BLaER1 treated with 17β-estradiol and CSF1 and Interleukin-3, amounts not matched to agents 10 nM and 100 nM (cell line): Measurements from ENCODE around the gene OR52W1.

Experiments
- H3K27ac ChIP-seq, 11 experiments: shearing (Covaris generic); formaldehyde crosslinking; 2 replicates each; pipeline ENCODE4 v1.8.1; 2022
- H3K27me3 ChIP-seq, 11 experiments: shearing (Covaris generic); formaldehyde crosslinking; 2 replicates each; pipeline ENCODE4 v1.8.1; 2022
- H3K36me3 ChIP-seq, 11 experiments: shearing (Covaris generic); formaldehyde crosslinking; 2 replicates each; pipeline ENCODE4 v1.8.1; 2022
- H3K4me1 ChIP-seq, 10 experiments: shearing (Covaris generic); formaldehyde crosslinking; 2 replicates each; pipeline ENCODE4 v1.8.1; 2022
- H3K4me2 ChIP-seq, 11 experiments: shearing (Covaris generic); formaldehyde crosslinking; 2 replicates each; pipeline ENCODE4 v1.8.1; 2022
- H3K4me3 ChIP-seq, 10 experiments: shearing (Covaris generic); formaldehyde crosslinking; 2 replicates each; pipeline ENCODE4 v1.8.1; 2022
- H3K9ac ChIP-seq, 11 experiments: shearing (Covaris generic); formaldehyde crosslinking; 2 replicates each; pipeline ENCODE4 v1.8.1; 2022
- H3K9me3 ChIP-seq, 11 experiments: shearing (Covaris generic); formaldehyde crosslinking; replicated peaks in 1 of 11; 2 replicates each; pipeline ENCODE4 v1.8.1; 2022
- H4K20me1 ChIP-seq, 11 experiments: shearing (Covaris generic); formaldehyde crosslinking; 2 replicates each; pipeline ENCODE4 v1.8.1; 2022
- Cebpa-rat ChIP-seq, 11 experiments: shearing (Covaris generic); IDR thresholded peaks; 2 replicates each; pipeline ENCODE4 v1.8.1; 2022

OR52W1 gene

GRCh38 chr11:6209801-6210200 is 10.8 kb downstream of the OR52W1 start:
- Histone ChIP-seq H3K4me1 (peaks cover 0 to 36% (median 11%) of the 10 kb centered on the region in 10 experiments; a peak in 12 of 20 replicates), H4K20me1 (no peaks in the 10 kb centered on the region; a peak in 1 of 22 replicates), H3K27me3 (no peaks in the 10 kb centered on the region), H3K4me3 (no peak overlapping the region), H3K9me3 (no peaks in the 10 kb centered on the region), H3K27ac (no peak overlapping the region), H3K9ac (no peak overlapping the region), H3K36me3 (peaks cover 70 to 98% (median 87%) of the 10 kb centered on the region in 11 experiments), H3K4me2 (no peak overlapping the region)
- TF ChIP-seq Cebpa-rat (IDR thresholded peaks at IDR 0.05): no peak

GRCh38 chr11:6210274-6210955 is 11.4 kb downstream of the OR52W1 start:
- H3K36me3 ChIP-seq: peaks cover 72 to 98% (median 88%) of the 10 kb centered on the region in 11 experiments

GRCh38 chr11:6214530-6214929 is 15.5 kb downstream of the OR52W1 start:
- Histone ChIP-seq H3K27ac (no peak overlapping the region), H3K4me3 (no peak overlapping the region), H3K36me3 (peaks cover 86 to 99% (median 97%) of the 10 kb centered on the region in 11 experiments), H3K9me3 (no peaks in the 10 kb centered on the region), H4K20me1 (no peaks in the 10 kb centered on the region), H3K9ac (no peak overlapping the region), H3K4me2 (peak overlapping the region in 1 of 11 experiments; percentile 12; a peak in 1 of 22 replicates), H3K27me3 (no peaks in the 10 kb centered on the region), H3K4me1 (peaks cover 3 to 42% (median 14%) of the 10 kb centered on the region in 10 experiments; a peak in 17 of 20 replicates)
- TF ChIP-seq Cebpa-rat (IDR thresholded peaks at IDR 0.05): no peak

More at GRCh38 chr11:6210274-6210955, 11.4 kb downstream of the OR52W1 start:
- H3K4me3 ChIP-seq: no peak overlapping the region
- H3K9me3 ChIP-seq: no peaks in the 10 kb centered on the region
- no peak overlapping the region for H3K4me2 ChIP-seq
- H4K20me1 ChIP-seq: no peaks in the 10 kb centered on the region; a peak in 1 of 22 replicates
- no peak overlapping the region for H3K9ac ChIP-seq
- H3K27ac ChIP-seq: no peak overlapping the region
- no peaks in the 10 kb centered on the region for H3K27me3 ChIP-seq
- TF ChIP-seq Cebpa-rat (IDR thresholded peaks at IDR 0.05): no peak
- peaks cover 0 to 33% (median 11%) of the 10 kb centered on the region in 10 experiments; a peak in 12 of 20 replicates for H3K4me1 ChIP-seq

GRCh38 chr11:6216501-6216900 is 17.5 kb downstream of the OR52W1 start:
- peaks cover 5 to 58% (median 22%) of the 10 kb centered on the region in 10 experiments; a peak in 17 of 20 replicates for H3K4me1 ChIP-seq
- no peak overlapping the region for H3K9ac ChIP-seq
- H3K36me3 ChIP-seq: peaks cover 81 to 99% (median 97%) of the 10 kb centered on the region in 11 experiments
- no peak overlapping the region for H3K4me3 ChIP-seq
- no peaks in the 10 kb centered on the region for H3K27me3 ChIP-seq
- H3K27ac ChIP-seq: no peak overlapping the region
- H3K4me2 ChIP-seq: no peak overlapping the region
- no peak for TF ChIP-seq Cebpa-rat (IDR thresholded peaks at IDR 0.05)
- H3K9me3 ChIP-seq: no peaks in the 10 kb centered on the region
- H4K20me1 ChIP-seq: no peaks in the 10 kb centered on the region

- Histone ChIP-seq H3K4me1 (peaks cover 5 to 53% (median 13%) of the 10 kb centered on the region in 10 experiments; a peak in 17 of 20 replicates), H3K9me3 (no peaks in the 10 kb centered on the region), H3K36me3 (peaks cover 87 to 99% (median 98%) of the 10 kb centered on the region in 11 experiments), H3K27ac (no peak overlapping the region), H4K20me1 (no peaks in the 10 kb centered on the region), H3K4me2 (no peak overlapping the region), H3K9ac (no peak overlapping the region), H3K27me3 (no peaks in the 10 kb centered on the region), H3K4me3 (no peak overlapping the region)
- TF ChIP-seq Cebpa-rat (IDR thresholded peaks at IDR 0.05): no peak
These were observed 18.7 kb downstream of the OR52W1 start for GRCh38 chr11:6217722-6218121.

GRCh38 chr11:6219359-6219758 is 20.3 kb downstream of the OR52W1 start:
- Histone ChIP-seq H3K36me3 (peaks cover 90 to 100% (median 98%) of the 10 kb centered on the region in 11 experiments), H4K20me1 (peaks cover 0 to 9% (median 0%) of the 10 kb centered on the region in 11 experiments; a peak in 5 of 22 replicates), H3K9ac (no peak overlapping the region), H3K27ac (peak overlapping the region in 1 of 11 experiments; percentile 23; a peak in 1 of 22 replicates), H3K4me1 (peaks cover 5 to 37% (median 12%) of the 10 kb centered on the region in 10 experiments; a peak in 17 of 20 replicates), H3K9me3 (no peaks in the 10 kb centered on the region), H3K4me2 (peak overlapping the region in 9 of 11 experiments; percentile 2 to 64 (median 49); a peak in 16 of 22 replicates), H3K4me3 (no peak overlapping the region), H3K27me3 (no peaks in the 10 kb centered on the region)
- no peak for TF ChIP-seq Cebpa-rat (IDR thresholded peaks at IDR 0.05)

- Histone ChIP-seq H3K4me1 (peaks cover 12 to 48% (median 21%) of the 10 kb centered on the region in 10 experiments; a peak in 19 of 20 replicates), H3K9me3 (no peaks in the 10 kb centered on the region), H3K4me2 (no peak overlapping the region), H3K4me3 (no peak overlapping the region), H3K36me3 (peaks cover 52 to 67% (median 63%) of the 10 kb centered on the region in 11 experiments), H4K20me1 (peaks cover 0 to 44% (median 10%) of the 10 kb centered on the region in 11 experiments; a peak in 10 of 22 replicates), H3K9ac (no peak overlapping the region), H3K27me3 (no peaks in the 10 kb centered on the region), H3K27ac (no peak overlapping the region)
- no peak for TF ChIP-seq Cebpa-rat (IDR thresholded peaks at IDR 0.05)
These were observed 24.8 kb downstream of the OR52W1 start for GRCh38 chr11:6223854-6224253.

GRCh38 chr11:6224421-6224820 is 25.4 kb downstream of the OR52W1 start:
- peaks cover 49 to 62% (median 58%) of the 10 kb centered on the region in 11 experiments for H3K36me3 ChIP-seq
- H3K27ac ChIP-seq: no peak overlapping the region
- H3K9ac ChIP-seq: no peak overlapping the region
- H3K9me3 ChIP-seq: no peaks in the 10 kb centered on the region
- H3K4me3 ChIP-seq: no peak overlapping the region
- peaks cover 9 to 43% (median 18%) of the 10 kb centered on the region in 10 experiments; a peak in 19 of 20 replicates for H3K4me1 ChIP-seq
- no peaks in the 10 kb centered on the region for H3K27me3 ChIP-seq
- no peak overlapping the region for H3K4me2 ChIP-seq
- no peak for TF ChIP-seq Cebpa-rat (IDR thresholded peaks at IDR 0.05)
- peaks cover 0 to 49% (median 10%) of the 10 kb centered on the region in 11 experiments; a peak in 10 of 22 replicates for H4K20me1 ChIP-seq

- peaks cover 7 to 43% (median 12%) of the 10 kb centered on the region in 10 experiments; a peak in 17 of 20 replicates for H3K4me1 ChIP-seq
- no peak for TF ChIP-seq Cebpa-rat (IDR thresholded peaks at IDR 0.05)
- no peak overlapping the region for H3K9ac ChIP-seq
- H3K36me3 ChIP-seq: peaks cover 44 to 60% (median 52%) of the 10 kb centered on the region in 11 experiments
- H3K4me3 ChIP-seq: no peak overlapping the region
- H3K27me3 ChIP-seq: no peaks in the 10 kb centered on the region
- H3K9me3 ChIP-seq: no peaks in the 10 kb centered on the region
- peaks cover 0 to 55% (median 10%) of the 10 kb centered on the region in 11 experiments; a peak in 10 of 22 replicates for H4K20me1 ChIP-seq
- peak overlapping the region in 2 of 11 experiments; percentile 42 to 57; a peak in 1 of 22 replicates for H3K4me2 ChIP-seq
- no peak overlapping the region for H3K27ac ChIP-seq
These were observed 26.0 kb downstream of the OR52W1 start for GRCh38 chr11:6225024-6225423.
